K562 (cell line): ENCODE measurements around the gene C19orf12. TPM values are rescaled to one million over a fixed set of nuclear protein-coding genes. Genes with fewer than 3 reads are reported as not detected.
A peak's percentile ranks its signal among the peaks of the same experiment; 100 is the strongest.

Source experiments
- ATAC-seq: fragments of 200-7000 bp; cut with Tn5 transposase; 3 replicates; pipeline ENCODE4 v1.9.1; 2020; ENCODE audit warnings: moderate library complexity
- BruUV-seq: library from RNA; stranded (reverse); fragments of 400-500 nt; replicated peaks from 2 replicates; lab custom pipeline; 2021; lab: Mats Ljungman, UMichigan
- CTCF ChIA-PET: fragments of 300-600 bp; formaldehyde crosslinking; extraction: SDS; loops from one replicate; lab custom pipeline; 2021; ENCODE audit warnings: low intra/inter-chr PET ratio; lab: Yijun Ruan, JAX
- POLR2A ChIA-PET: fragments of 300-600, 350-650 bp; sonication (Branson Sonifier 250); formaldehyde crosslinking; extraction: SDS; loops from one replicate; lab custom pipeline; 2021; ENCODE audit warnings: antibody characterized with exemption, inconsistent platforms; lab: Yijun Ruan, JAX
- DNase-seq, 4 experiments: peaks; one replicate each; pipeline versions ENCODE4 v3.0.0 to v3.0.0-alpha.2; 2011 to 2018; ENCODE audit warnings: low spot score in 3 of 4, mixed read lengths in 3 of 4; ENCODE audit errors: extremely low read depth in 1 of 4
- FAIRE-seq: peaks from 2 replicates; lab custom pipeline; 2011; peaks lifted over from hg19 to GRCh38; lab: Jason Lieb, UNC
- H2AFZ ChIP-seq: 2 replicates; pipeline ENCODE4 v1.6.0; 2011; ENCODE audit warnings: low read depth, low read length, control low read depth, inconsistent platforms
- H3K27ac ChIP-seq: fragments of 200-600 bp; 3 replicates; pipeline ENCODE4 v1.8.0; 2011; ENCODE audit warnings: low read depth, mild to moderate bottlenecking, control low read depth, inconsistent platforms, low read length, moderate library complexity, mixed read lengths; ENCODE audit errors: extremely low read depth
- H3K27me3 ChIP-seq, 2 experiments: fragments of 300-600 bp in 1 of 2; 2 replicates in 1 of 2; 3 replicates in 1 of 2; pipeline versions ENCODE4 v1.6.0 to v1.8.0; 2011; ENCODE audit warnings: inconsistent platforms in 2 of 2, low read length in 2 of 2, mild to moderate bottlenecking in 1 of 2, mixed read lengths in 1 of 2, moderate library complexity in 1 of 2; ENCODE audit not compliant: control insufficient read depth in 2 of 2, insufficient read depth in 2 of 2
- H3K36me3 ChIP-seq: fragments of 300-600 bp; 3 replicates; pipeline ENCODE4 v1.8.0; 2011; ENCODE audit warnings: mild to moderate bottlenecking, low read length, inconsistent platforms; ENCODE audit not compliant: control insufficient read depth, insufficient read depth
- H3K4me1 ChIP-seq, 2 experiments: fragments of 200-600 bp in 1 of 2; replicated peaks in 1 of 2; 2 replicates in 1 of 2; 3 replicates in 1 of 2; pipeline versions ENCODE4 v1.5.1 to v1.8.0; 2011; ENCODE audit warnings: inconsistent platforms in 2 of 2, low read length in 2 of 2, mild to moderate bottlenecking in 1 of 2, mixed read lengths in 1 of 2, moderate library complexity in 1 of 2; ENCODE audit not compliant: control insufficient read depth in 2 of 2, insufficient read depth in 2 of 2
- H3K4me2 ChIP-seq: 2 replicates; pipeline ENCODE4 v1.6.1; 2011; ENCODE audit warnings: low read length, control low read depth, inconsistent platforms, mixed read lengths; ENCODE audit not compliant: insufficient read depth
- H3K4me3 ChIP-seq: fragments of 200-600 bp; sonication (generic), shearing (Covaris generic); 2 replicates; pipeline ENCODE4 v1.5.1; 2016; ENCODE audit warnings: control low read depth, inconsistent platforms
- H3K79me2 ChIP-seq: fragments of 200-600 bp; 3 replicates; pipeline ENCODE4 v1.8.0; 2011; ENCODE audit warnings: low read length, inconsistent platforms; ENCODE audit not compliant: control insufficient read depth, insufficient read depth
- H3K9ac ChIP-seq, 2 experiments: 2 replicates each; pipeline versions ENCODE4 v1.6.0 to v1.6.1; 2011; ENCODE audit warnings: low read depth in 2 of 2, low read length in 2 of 2, control low read depth in 1 of 2, inconsistent platforms in 1 of 2, mild to moderate bottlenecking in 1 of 2, mixed read lengths in 1 of 2; ENCODE audit not compliant: insufficient read depth in 1 of 2
- H3K9me1 ChIP-seq: one replicate; pipeline ENCODE4 v1.6.0; 2011; ENCODE audit warnings: inconsistent platforms, mild to moderate bottlenecking, low read length, moderate library complexity; ENCODE audit not compliant: control insufficient read depth, insufficient read depth
- H3K9me3 ChIP-seq: replicated peaks from 2 replicates; pipeline ENCODE4 v1.5.1; 2011; ENCODE audit warnings: low read depth, low read length, inconsistent platforms; ENCODE audit not compliant: control insufficient read depth, insufficient read depth
- H4K20me1 ChIP-seq: replicated peaks from 2 replicates; pipeline ENCODE4 v1.6.1; 2011; ENCODE audit warnings: low read length, inconsistent platforms, mixed read lengths; ENCODE audit not compliant: control insufficient read depth, insufficient read depth
- ADNP ChIP-seq: fragments of 200-800 bp; sonication (Bioruptor generic); IDR thresholded peaks from 2 replicates; pipeline ENCODE4 v1.6.1; 2016; ENCODE audit warnings: missing genetic modification characterization, missing compliant biosample characterization
- ATF1 ChIP-seq, 2 experiments: fragments of 450-650 bp in 1 of 2; IDR thresholded peaks; 2 replicates each; pipeline ENCODE4 v1.6.1; 2016; ENCODE audit warnings: missing compliant biosample characterization in 1 of 2, missing genetic modification characterization in 1 of 2
- BCOR ChIP-seq: fragments of 450-650 bp; IDR thresholded peaks from 2 replicates; pipeline ENCODE4 v1.6.1; 2016
- CBFB ChIP-seq: sonication (generic); formaldehyde crosslinking; IDR thresholded peaks from 2 replicates; pipeline ENCODE4 v1.4.0; 2020; ENCODE audit warnings: mild to moderate bottlenecking, missing genetic modification reagents
- E4F1 ChIP-seq: fragments of 250-450 bp; sonication (Bioruptor Pico); IDR thresholded peaks from 2 replicates; pipeline ENCODE4 v1.5.0; 2021; ENCODE audit warnings: mild to moderate bottlenecking, borderline replicate concordance
- ESRRA ChIP-seq: fragments of 450-650 bp; IDR thresholded peaks from 2 replicates; pipeline ENCODE4 v1.6.1; 2014; ENCODE audit warnings: low read depth, mild to moderate bottlenecking, moderate library complexity, borderline replicate concordance
- JUND ChIP-seq, 2 experiments: IDR thresholded peaks; 2 replicates in 1 of 2; 3 replicates in 1 of 2; pipeline ENCODE4 v1.6.1; 2011; ENCODE audit warnings: borderline replicate concordance in 2 of 2, low read depth in 2 of 2, low read length in 2 of 2, improper control_type of control experiment in 1 of 2, missing biosample characterization in 1 of 2, missing genetic modification characterization in 1 of 2, missing genetic modification reagents in 1 of 2
- MED1 ChIP-seq: sonication (generic); formaldehyde crosslinking; IDR thresholded peaks from 2 replicates; pipeline ENCODE4 v1.8.1; 2023; ENCODE audit warnings: missing genetic modification reagents, borderline replicate concordance
- PML ChIP-seq: IDR thresholded peaks from 2 replicates; pipeline ENCODE4 v1.6.1; 2012; ENCODE audit warnings: low read length, inconsistent platforms
- RBM25 ChIP-seq: fragments of 200-400 bp; formaldehyde crosslinking; IDR thresholded peaks from 2 replicates; pipeline ENCODE4 v1.6.1; 2018; ENCODE audit warnings: low read length, low read depth, moderate library complexity; ENCODE audit not compliant: severe bottlenecking
- RCOR1 ChIP-seq, 2 experiments: IDR thresholded peaks; 2 replicates each; pipeline ENCODE4 v1.6.1; 2012; ENCODE audit warnings: low read depth in 2 of 2, low read length in 2 of 2, borderline replicate concordance in 1 of 2, improper control_type of control experiment in 1 of 2
- RFX7 ChIP-seq: fragments of 250-450 bp; sonication (Bioruptor Pico); IDR thresholded peaks from 2 replicates; pipeline ENCODE4 v1.5.1; 2021; ENCODE audit warnings: mild to moderate bottlenecking
- THRB ChIP-seq: fragments of 450-650 bp; formaldehyde crosslinking; conservative IDR thresholded peaks from 2 replicates; pipeline ENCODE4 v1.4.0; 2022; ENCODE audit warnings: mild to moderate bottlenecking, missing genetic modification characterization
- ZBTB17 ChIP-seq: fragments of 450-650 bp; formaldehyde crosslinking; IDR thresholded peaks from 2 replicates; pipeline ENCODE4 v1.4.0; 2020; ENCODE audit warnings: mild to moderate bottlenecking
- ZKSCAN8 ChIP-seq: fragments of 200-800 bp; sonication (Bioruptor generic); IDR thresholded peaks from 2 replicates; pipeline ENCODE4 v1.6.1; 2016; ENCODE audit warnings: missing genetic modification characterization, missing compliant biosample characterization
- ZNF324 ChIP-seq: fragments of 250-450 bp; sonication (Bioruptor Pico); IDR thresholded peaks from 2 replicates; pipeline ENCODE4 v1.4.0; 2020; ENCODE audit warnings: mild to moderate bottlenecking
- ZNF347 ChIP-seq: fragments of 450-650 bp; formaldehyde crosslinking; IDR thresholded peaks from 2 replicates; pipeline ENCODE4 v1.4.0; 2020; ENCODE audit warnings: low read depth, mild to moderate bottlenecking, moderate library complexity
- ZNF77 ChIP-seq: fragments of 250-450 bp; sonication (Bioruptor Pico); IDR thresholded peaks from 2 replicates; pipeline ENCODE4 v1.5.0; 2020
- WGBS: fragments of 100-300 bp; shearing (Covaris generic); methylation state at CpG from one replicate; pipeline ENCODE4 v1.1.6; 2016; ENCODE audit warnings: low coverage, mixed read lengths; ENCODE audit not compliant: insufficient coverage; ENCODE audit errors: missing lambda C conversion rate; 5-methylcytosine and 5-hydroxymethylcytosine counted together
- in situ Hi-C: fragments of 300-500 bp; cut with MboI; formaldehyde crosslinking; loops from 4 replicates; pipeline ENCODE4 v1.15.0; 2018; ENCODE audit warnings: inconsistent platforms, mixed read lengths
- intact Hi-C: fragments of 100-400 bp; cut with micrococcal nuclease; formaldehyde crosslinking; loops from 2 replicates; pipeline ENCODE4 v1.14.2; 2022
- polyA plus RNA-seq, 8 experiments: library from polyadenylated mRNA; depleted of rRNA in 4 of 8; stranded (reverse) in 5 of 8; unstranded in 3 of 8; fragments of >200 nt; fragmentation: Nextera tagmentation in 2 of 8; fragmentation: Illumina TruSeq in 1 of 8; extraction: Ambion mirVana in 2 of 8; extraction: Trizol in 1 of 8; gene quantifications; 2 replicates each; pipeline versions ENCODE4 v1.2.1 to v1.2.3, GENCODE V29; 2011 to 2014; ENCODE audit warnings: inconsistent platforms in 1 of 8, missing spikeins in 1 of 8
- total RNA-seq, 7 experiments: library from RNA; depleted of rRNA in 6 of 7; stranded (reverse); fragments of >200 nt in 6 of 7; fragmentation: Illumina TruSeq in 2 of 7; extraction: Trizol in 2 of 7; gene quantifications; 2 replicates each; pipeline versions ENCODE4 v1.2.1 to v1.2.3, GENCODE V29; 2011 to 2021; ENCODE audit warnings: low replicate concordance in 1 of 7

C19orf12 gene
- total and polyA plus RNA-seq, 9 of the 15 experiments (the other 6 are each of a cell fraction or from before 2014, with no cell fraction given), result 1.9 to 14.5 (median 10.2) TPM

GRCh38 chr19:29760752-29761502, 45.9 kb upstream of the C19orf12 start:
- intact Hi-C loops (loop anchor here (5.0 kb wide), 1 partner anchor 111 kb away; no protein-coding TSS in a partner anchor), in situ Hi-C loops (loop anchor here (5.0 kb wide), 1 partner anchor 91 kb away; no protein-coding TSS in a partner anchor)
- Histone ChIP-seq H3K4me3 (no peak overlapping the region), H3K36me3 (no peaks in the 10 kb centered on the region), H3K4me2 (peak overlapping the region; percentile 56; the same call in 1 of the 2 replicates), H3K79me2 (no peaks in the 10 kb centered on the region), H3K27ac (no peak overlapping the region), H3K9me1 (no peaks in the 10 kb centered on the region)
- CTCF ChIA-PET, result interaction anchor here (1.2 kb wide), 1 partner anchor 112 kb away, joined by 11 read pairs; no protein-coding TSS in a partner anchor
- BruUV-seq, result no TSS peak
- WGBS, result 16% methylated on average over 14 of the region's 16 CpGs
- TF ChIP-seq CBFB (CRISPR knock-in tag), result no peak
- no peak for TF ChIP-seq MED1
- no peak for TF ChIP-seq ATF1 (CRISPR knock-in tag; IDR thresholded peaks at IDR 0.05)
- TF ChIP-seq ATF1 (tag; IDR thresholded peaks at IDR 0.05), result no peak
- TF ChIP-seq BCOR, result peak; percentile 75
- no peak for TF ChIP-seq ZNF77
- no peak for TF ChIP-seq E4F1 (CRISPR knock-in tag)
- TF ChIP-seq JUND (IDR thresholded peaks at IDR 0.05; ENCODE audit: borderline replicate concordance, low read depth, low read length), result no peak
- no peak for TF ChIP-seq JUND (tag; IDR thresholded peaks at IDR 0.05; ENCODE audit: borderline replicate concordance, low read depth, low read length)
- TF ChIP-seq ZNF324 (CRISPR knock-in tag), result no peak
- TF ChIP-seq ADNP (tag), result peak; percentile 76
- no peak for TF ChIP-seq RFX7 (CRISPR knock-in tag)
- no peak for TF ChIP-seq THRB (CRISPR knock-in tag)
- no peak for TF ChIP-seq ZBTB17
- no peak for TF ChIP-seq ZNF347
- no peak for TF ChIP-seq ESRRA
- TF ChIP-seq PML, result no peak
- TF ChIP-seq ZKSCAN8 (CRISPR knock-in tag), result no peak
- TF ChIP-seq RCOR1 (IDR thresholded peaks at IDR 0.05; ENCODE audit: borderline replicate concordance in 1 of 2, low read depth in 2 of 2, low read length in 2 of 2), result 0 out of 4 replicates have a peak, but pooled peaks of 1 of the 2 experiments have one; percentile 26
- TF ChIP-seq RBM25, result peak; percentile 88
- TF ChIP-seq, all 486 proteins: peak for 4
- no peak overlapping the region; a peak in 1 of 4 replicates for H3K9ac ChIP-seq
- no peaks in the 10 kb centered on the region for H3K9me3 ChIP-seq
- peaks cover 0 to 8% of the 10 kb centered on the region in 2 experiments; a peak in 1 of 5 replicates for H3K4me1 ChIP-seq
- 0 out of 2 replicates have a peak, but pooled peaks cover 4% of the 10 kb centered on the region for H4K20me1 ChIP-seq
- FAIRE-seq (no peak), DNase-seq (no peak), ATAC-seq (no peak)
- no peak overlapping the region for H2AFZ ChIP-seq
- peaks cover 25 to 63% of the 10 kb centered on the region in 2 experiments for H3K27me3 ChIP-seq
- POLR2A ChIA-PET, result interaction anchor here (0.8 to 1.0 kb wide), 3 partner anchors 106 to 373 kb away, joined by 3 read pairs; no protein-coding TSS in a partner anchor
